GM12891 (cell line): ENCODE data around the gene BSX.

ENCODE experiments used
- POLR2A ChIP-seq: IDR thresholded peaks from 2 replicates; pipeline ENCODE4 v1.6.1; 2011; ENCODE audit warnings: low read depth, low read length, control low read depth
- POLR2AphosphoS5 ChIP-seq: IDR thresholded peaks from 2 replicates; pipeline ENCODE4 v1.6.1; 2011; ENCODE audit warnings: low read depth, low read length, control low read depth
- POU2F2 ChIP-seq: IDR thresholded peaks from 2 replicates; pipeline ENCODE4 v1.6.1; 2011; ENCODE audit warnings: low read depth, mild to moderate bottlenecking, control low read depth, low read length, moderate library complexity
- SPI1 ChIP-seq: IDR thresholded peaks from 2 replicates; pipeline ENCODE4 v1.6.1; 2011; ENCODE audit warnings: low read depth, low read length, control low read depth

DNA sequence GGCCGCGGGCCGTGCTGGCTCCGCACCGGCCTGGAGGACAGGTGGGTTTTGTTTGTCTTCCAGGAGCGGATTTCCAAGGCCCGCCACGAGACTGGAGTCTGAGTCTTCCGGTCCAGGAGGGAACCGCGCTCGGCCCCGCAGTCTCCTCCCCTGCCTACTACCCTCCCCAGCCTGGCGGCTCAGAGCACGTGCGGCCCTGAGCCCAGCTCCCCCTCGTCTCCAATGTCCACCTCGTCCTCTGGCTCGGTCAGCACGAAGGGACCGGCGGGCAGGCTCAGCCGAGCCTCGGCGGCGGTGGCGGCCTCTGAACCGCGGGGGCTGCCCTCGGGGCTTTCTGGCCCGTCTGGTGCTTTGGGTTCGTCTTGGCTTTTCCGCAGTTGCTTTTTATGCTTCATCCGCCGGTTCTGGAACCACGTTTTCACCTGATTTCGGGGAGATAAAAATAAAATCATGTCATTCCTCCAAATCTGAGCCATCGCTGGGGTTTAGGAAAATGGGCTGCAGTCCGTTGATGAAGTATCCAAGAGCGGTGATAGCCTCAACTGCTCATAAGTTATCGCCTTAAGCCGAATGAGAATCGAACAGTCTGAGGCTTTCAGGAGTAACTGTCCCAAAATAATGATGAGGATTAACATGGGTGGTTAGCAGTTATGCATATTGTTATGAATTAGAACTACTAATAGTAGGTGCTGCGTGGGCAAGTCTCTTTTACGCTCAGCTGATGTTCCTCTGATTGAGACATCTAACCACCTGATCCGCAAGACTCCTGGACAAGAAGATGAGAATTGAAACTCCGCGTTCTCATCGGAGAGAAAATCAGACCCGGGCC lies 4.0 kb downstream of the BSX start:
- no peak for TF ChIP-seq POLR2A
- no peak for TF ChIP-seq POU2F2
- no peak for TF ChIP-seq POLR2AphosphoS5
- TF ChIP-seq SPI1: no peak
